Duodenal mucosa (tissue), 2 donors: Measurements from ENCODE around the gene ABHD10.
A peak's percentile ranks its signal among the peaks of the same experiment; 100 is the strongest.

Experiments used
- H3K27ac ChIP-seq: one replicate; pipeline ENCODE4 v1.7.0; 2013; ENCODE audit warnings: low read depth, low read length
- H3K27me3 ChIP-seq, 2 donors: one replicate each; pipeline ENCODE4 v1.7.0; 2013; ENCODE audit warnings: low read length in 2 of 2, control low read depth in 1 of 2; ENCODE audit not compliant: insufficient read depth in 2 of 2, control insufficient read depth in 1 of 2
- H3K36me3 ChIP-seq, 2 donors: one replicate each; pipeline ENCODE4 v1.7.0; 2013; ENCODE audit warnings: low read length in 2 of 2, control low read depth in 1 of 2; ENCODE audit not compliant: insufficient read depth in 2 of 2, control insufficient read depth in 1 of 2
- H3K4me1 ChIP-seq, 2 donors: one replicate each; pipeline ENCODE4 v1.7.0; 2013; ENCODE audit warnings: low read length in 2 of 2, control low read depth in 1 of 2; ENCODE audit not compliant: insufficient read depth in 2 of 2, control insufficient read depth in 1 of 2
- H3K4me3 ChIP-seq, 2 donors: one replicate each; pipeline ENCODE4 v1.7.0; 2013; ENCODE audit warnings: low read length in 2 of 2, low read depth in 1 of 2
- H3K9ac ChIP-seq, 2 donors: one replicate each; pipeline ENCODE4 v1.7.0; 2013; ENCODE audit warnings: low read length in 2 of 2, low read depth in 1 of 2
- H3K9me3 ChIP-seq, 2 donors: one replicate each; pipeline ENCODE4 v1.7.0; 2013; ENCODE audit warnings: low read length in 2 of 2, control low read depth in 1 of 2; ENCODE audit not compliant: control insufficient read depth in 1 of 2

ABHD10 gene

GRCh38 chr3:111978583-111979433, at the start of gene ABHD10:
Gene ABHD10 (plus strand): TSS chr3:111979026. CDS start chr3:111979062, 36 bp downstream.
- no peaks in the 10 kb centered on the region for H3K9me3 ChIP-seq
- H3K27me3 ChIP-seq: no peaks in the 10 kb centered on the region

GRCh38 chr3:111929484-111929883, 49.3 kb upstream of the ABHD10 start:
- Histone ChIP-seq H3K9ac (no peak overlapping the region), H3K9me3 (no peaks in the 10 kb centered on the region), H3K27me3 (no peaks in the 10 kb centered on the region), H3K36me3 (no peaks in the 10 kb centered on the region), H3K27ac (no peak overlapping the region), H3K4me1 (peaks cover 4 to 25% of the 10 kb centered on the region in 2 donors), H3K4me3 (no peak overlapping the region)

More at GRCh38 chr3:111978583-111979433, at the start of gene ABHD10:
- Histone ChIP-seq H3K4me1 (peaks cover 11 to 23% of the 10 kb centered on the region in 2 donors), H3K9ac (peak within 1 kb of the TSS; percentile 76 to 80), H3K36me3 (no peaks in the 10 kb centered on the region), H3K4me3 (peak within 1 kb of the TSS; percentile 88 to 89), H3K27ac (peak within 1 kb of the TSS; percentile 78)

DNA sequence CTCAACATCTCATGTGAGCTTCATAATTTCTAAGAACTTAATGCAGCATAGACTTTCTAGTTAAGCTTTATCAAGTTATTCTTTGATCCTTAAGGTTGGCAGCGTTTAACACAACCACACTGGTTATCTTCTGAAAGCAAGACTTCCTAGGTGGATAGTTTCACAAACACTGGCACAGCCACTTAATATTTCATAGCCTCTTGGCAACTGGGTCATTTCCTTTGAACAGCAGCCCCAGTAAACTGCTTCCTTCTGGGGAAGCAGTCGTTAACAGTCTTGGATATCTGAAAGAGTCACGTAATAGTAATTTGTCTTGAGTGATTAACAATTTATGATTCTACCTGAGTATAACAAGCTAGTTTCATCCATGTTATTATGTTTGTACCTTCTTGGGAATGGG, 45.9 kb upstream of the ABHD10 start:
- Histone ChIP-seq H3K27ac (no peak overlapping the region), H3K4me3 (no peak overlapping the region)

GRCh38 chr3:111936191-111936841, 42.5 kb upstream of the ABHD10 start:
- H3K27me3 ChIP-seq: no peaks in the 10 kb centered on the region
- H3K4me1 ChIP-seq: peaks cover 4 to 19% of the 10 kb centered on the region in 2 donors
- no peak overlapping the region for H3K27ac ChIP-seq

More for the DNA sequence above, 45.9 kb upstream of the ABHD10 start:
- Histone ChIP-seq H3K36me3 (no peaks in the 10 kb centered on the region), H3K27me3 (no peaks in the 10 kb centered on the region), H3K9ac (no peak overlapping the region), H3K9me3 (no peaks in the 10 kb centered on the region), H3K4me1 (peaks cover 4 to 23% of the 10 kb centered on the region in 2 donors)

GRCh38 chr3:111936967-111937366, 41.9 kb upstream of the ABHD10 start:
- Histone ChIP-seq H3K9me3 (no peaks in the 10 kb centered on the region), H3K4me3 (no peak overlapping the region), H3K9ac (no peak overlapping the region), H3K4me1 (peaks cover 4 to 19% of the 10 kb centered on the region in 2 donors), H3K27me3 (no peaks in the 10 kb centered on the region), H3K36me3 (peaks cover 0 to 9% of the 10 kb centered on the region in 2 donors), H3K27ac (no peak overlapping the region)

More at GRCh38 chr3:111936191-111936841, 42.5 kb upstream of the ABHD10 start:
- no peak overlapping the region for H3K4me3 ChIP-seq
- H3K9me3 ChIP-seq: no peaks in the 10 kb centered on the region
- H3K9ac ChIP-seq: no peak overlapping the region
- peaks cover 0 to 6% of the 10 kb centered on the region in 2 donors for H3K36me3 ChIP-seq

GRCh38 chr3:111937871-111938270, 41.0 kb upstream of the ABHD10 start:
- Histone ChIP-seq H3K9ac (no peak overlapping the region), H3K4me3 (no peak overlapping the region), H3K36me3 (peaks cover 0 to 9% of the 10 kb centered on the region in 2 donors), H3K4me1 (peaks cover 1 to 10% of the 10 kb centered on the region in 2 donors), H3K27me3 (no peaks in the 10 kb centered on the region), H3K9me3 (no peaks in the 10 kb centered on the region), H3K27ac (no peak overlapping the region)

GRCh38 chr3:111939873-111940272, 39.0 kb upstream of the ABHD10 start:
- peaks cover 0 to 9% of the 10 kb centered on the region in 2 donors for H3K36me3 ChIP-seq

GRCh38 chr3:111943533-111943932, 35.3 kb upstream of the ABHD10 start:
- Histone ChIP-seq H3K27me3 (no peaks in the 10 kb centered on the region), H3K9ac (no peak overlapping the region), H3K4me1 (no peaks in the 10 kb centered on the region), H3K36me3 (peaks cover 0 to 9% of the 10 kb centered on the region in 2 donors), H3K4me3 (no peak overlapping the region), H3K9me3 (no peaks in the 10 kb centered on the region), H3K27ac (no peak overlapping the region)

More at GRCh38 chr3:111939873-111940272, 39.0 kb upstream of the ABHD10 start:
- Histone ChIP-seq H3K27me3 (no peaks in the 10 kb centered on the region), H3K9ac (no peak overlapping the region), H3K4me3 (no peak overlapping the region), H3K9me3 (no peaks in the 10 kb centered on the region), H3K4me1 (no peaks in the 10 kb centered on the region), H3K27ac (no peak overlapping the region)

- no peaks in the 10 kb centered on the region for H3K9me3 ChIP-seq
- H3K27ac ChIP-seq: no peak overlapping the region
- H3K4me3 ChIP-seq: no peak overlapping the region
- no peaks in the 10 kb centered on the region for H3K27me3 ChIP-seq
- H3K4me1 ChIP-seq: no peaks in the 10 kb centered on the region
- no peak overlapping the region for H3K9ac ChIP-seq
- H3K36me3 ChIP-seq: peaks cover 0 to 9% of the 10 kb centered on the region in 2 donors
Observed at GRCh38 chr3:111944372-111944771, 34.5 kb upstream of the ABHD10 start.

- H3K4me1 ChIP-seq: no peaks in the 10 kb centered on the region
- H3K9ac ChIP-seq: no peak overlapping the region
- H3K36me3 ChIP-seq: no peaks in the 10 kb centered on the region
- H3K27me3 ChIP-seq: no peaks in the 10 kb centered on the region
- H3K4me3 ChIP-seq: no peak overlapping the region
- H3K9me3 ChIP-seq: no peaks in the 10 kb centered on the region
- no peak overlapping the region for H3K27ac ChIP-seq
Observed at GRCh38 chr3:111947231-111947630, 31.6 kb upstream of the ABHD10 start.
